SK-N-SH treated with all-trans-retinoic acid at 6 μM for 48 hours (cell line): ENCODE results near the gene MOGAT3.

Source experiments
- ATAC-seq: fragments of 200-7000 bp; cut with Tn5 transposase; 3 replicates; pipeline ENCODE4 v1.9.1; 2020; ENCODE audit warnings: mild to moderate bottlenecking, moderate library complexity
- ARNTL ChIP-seq: fragments of 450-650 bp; formaldehyde crosslinking; IDR thresholded peaks from 2 replicates; pipeline ENCODE4 v1.5.0; 2020; ENCODE audit warnings: low read depth, mild to moderate bottlenecking, moderate library complexity, borderline replicate concordance
- ESRRG ChIP-seq: fragments of 250-450 bp; sonication (Bioruptor Pico); IDR thresholded peaks from 2 replicates; pipeline ENCODE4 v1.6.1; 2021; ENCODE audit warnings: mild to moderate bottlenecking
- GLIS3 ChIP-seq: fragments of 250-450 bp; sonication (Bioruptor Pico); IDR thresholded peaks from 2 replicates; pipeline ENCODE4 v1.5.0; 2020; ENCODE audit warnings: mild to moderate bottlenecking, moderate library complexity
- ISL1 ChIP-seq: fragments of 250-450 bp; sonication (Bioruptor Pico); IDR thresholded peaks from 2 replicates; pipeline ENCODE4 v2.1.2; 2022; ENCODE audit warnings: mild to moderate bottlenecking, moderate library complexity
- OSR1 ChIP-seq: fragments of 250-450 bp; sonication (Bioruptor Pico); IDR thresholded peaks from 2 replicates; pipeline ENCODE4 v1.8.0; 2022; ENCODE audit warnings: moderate library complexity, mild to moderate bottlenecking, inconsistent platforms
- PPARA ChIP-seq: fragments of 250-450 bp; sonication (Bioruptor Pico); IDR thresholded peaks from 2 replicates; pipeline ENCODE4 v1.5.0; 2020; ENCODE audit warnings: mild to moderate bottlenecking, borderline replicate concordance
- RARB ChIP-seq: fragments of 250-450 bp; sonication (Bioruptor Pico); IDR thresholded peaks from 2 replicates; pipeline ENCODE4 v1.8.0; 2021; ENCODE audit warnings: mild to moderate bottlenecking, moderate library complexity
- TCF4 ChIP-seq: fragments of 250-450 bp; sonication (Bioruptor Pico); IDR thresholded peaks from 2 replicates; pipeline ENCODE4 v1.8.0; 2021; ENCODE audit warnings: mild to moderate bottlenecking, moderate library complexity, borderline replicate concordance
- TOX ChIP-seq: fragments of 250-450 bp; sonication (Bioruptor Pico); IDR thresholded peaks from 2 replicates; pipeline ENCODE4 v1.8.0; 2021; ENCODE audit warnings: mild to moderate bottlenecking, moderate library complexity, borderline replicate concordance
- TSHZ2 ChIP-seq: fragments of 250-450 bp; sonication (Bioruptor Pico); IDR thresholded peaks from 2 replicates; pipeline ENCODE4 v1.5.0; 2020; ENCODE audit warnings: mild to moderate bottlenecking, moderate library complexity
- ZC3H10 ChIP-seq: fragments of 250-450 bp; sonication (Bioruptor Pico); IDR thresholded peaks from 2 replicates; pipeline ENCODE4 v1.5.1; 2021; ENCODE audit warnings: mild to moderate bottlenecking, moderate library complexity
- ZFP3 ChIP-seq: fragments of 250-450 bp; sonication (Bioruptor Pico); IDR thresholded peaks from 2 replicates; pipeline ENCODE4 v1.5.0; 2020; ENCODE audit warnings: mild to moderate bottlenecking, moderate library complexity
- ZNF565 ChIP-seq: fragments of 450-650 bp; formaldehyde crosslinking; conservative IDR thresholded peaks from 2 replicates; pipeline ENCODE4 v1.5.0; 2020; ENCODE audit warnings: low read depth, mild to moderate bottlenecking, moderate library complexity
- ZNF70 ChIP-seq: fragments of 450-650 bp; formaldehyde crosslinking; IDR thresholded peaks from 2 replicates; pipeline ENCODE4 v1.5.0; 2020; ENCODE audit warnings: mild to moderate bottlenecking, moderate library complexity
- ZNF8 ChIP-seq: fragments of 450-650 bp; formaldehyde crosslinking; IDR thresholded peaks from 2 replicates; pipeline ENCODE4 v1.5.0; 2020; ENCODE audit warnings: mild to moderate bottlenecking, moderate library complexity
- TF ChIP-seq, protein P1 (sequence below): fragments of 250-450 bp; sonication (Bioruptor Pico); IDR thresholded peaks from 2 replicates; pipeline ENCODE4 v1.5.1; 2021; ENCODE audit warnings: mild to moderate bottlenecking, moderate library complexity
- TF ChIP-seq, protein P2 (sequence below): fragments of 250-450 bp; sonication (Bioruptor Pico); IDR thresholded peaks from 2 replicates; pipeline ENCODE4 v1.5.1; 2020; ENCODE audit warnings: low read depth, mild to moderate bottlenecking, moderate library complexity
- TF ChIP-seq, protein P3 (sequence below): fragments of 250-450 bp; sonication (Bioruptor Pico); IDR thresholded peaks from 2 replicates; pipeline ENCODE4 v1.8.0; 2020; ENCODE audit warnings: mild to moderate bottlenecking, moderate library complexity, borderline replicate concordance
- TF ChIP-seq, protein P4 (sequence below): fragments of 250-450 bp; sonication (Bioruptor Pico); IDR thresholded peaks from 2 replicates; pipeline ENCODE4 v1.8.0; 2021; ENCODE audit warnings: low read depth, mild to moderate bottlenecking, moderate library complexity, borderline replicate concordance

Gene MOGAT3

GRCh38 chr7:101170617-101171441 is 30.0 kb downstream of the MOGAT3 start:
- no peak for ATAC-seq

GRCh38 chr7:101169838-101170551 is 30.8 kb downstream of the MOGAT3 start:
- TF ChIP-seq ZNF8 (CRISPR knock-in tag) (no peak), ZNF565 (CRISPR knock-in tag) (no peak), RARB (CRISPR knock-in tag) (no peak), ESRRG (CRISPR knock-in tag) (no peak), TCF4 (no peak), PPARA (CRISPR knock-in tag) (no peak), ZFP3 (no peak), TSHZ2 (CRISPR knock-in tag) (no peak), TOX (CRISPR knock-in tag) (no peak), ISL1 (CRISPR knock-in tag) (no peak), GLIS3 (CRISPR knock-in tag) (no peak)
- TF ChIP-seq, protein P1, sequence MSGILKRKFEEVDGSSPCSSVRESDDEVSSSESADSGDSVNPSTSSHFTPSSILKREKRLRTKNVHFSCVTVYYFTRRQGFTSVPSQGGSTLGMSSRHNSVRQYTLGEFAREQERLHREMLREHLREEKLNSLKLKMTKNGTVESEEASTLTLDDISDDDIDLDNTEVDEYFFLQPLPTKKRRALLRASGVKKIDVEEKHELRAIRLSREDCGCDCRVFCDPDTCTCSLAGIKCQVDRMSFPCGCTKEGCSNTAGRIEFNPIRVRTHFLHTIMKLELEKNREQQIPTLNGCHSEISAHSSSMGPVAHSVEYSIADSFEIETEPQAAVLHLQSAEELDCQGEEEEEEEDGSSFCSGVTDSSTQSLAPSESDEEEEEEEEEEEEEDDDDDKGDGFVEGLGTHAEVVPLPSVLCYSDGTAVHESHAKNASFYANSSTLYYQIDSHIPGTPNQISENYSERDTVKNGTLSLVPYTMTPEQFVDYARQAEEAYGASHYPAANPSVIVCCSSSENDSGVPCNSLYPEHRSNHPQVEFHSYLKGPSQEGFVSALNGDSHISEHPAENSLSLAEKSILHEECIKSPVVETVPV (CRISPR knock-in tag) = no peak
- TF ChIP-seq, protein P2, sequence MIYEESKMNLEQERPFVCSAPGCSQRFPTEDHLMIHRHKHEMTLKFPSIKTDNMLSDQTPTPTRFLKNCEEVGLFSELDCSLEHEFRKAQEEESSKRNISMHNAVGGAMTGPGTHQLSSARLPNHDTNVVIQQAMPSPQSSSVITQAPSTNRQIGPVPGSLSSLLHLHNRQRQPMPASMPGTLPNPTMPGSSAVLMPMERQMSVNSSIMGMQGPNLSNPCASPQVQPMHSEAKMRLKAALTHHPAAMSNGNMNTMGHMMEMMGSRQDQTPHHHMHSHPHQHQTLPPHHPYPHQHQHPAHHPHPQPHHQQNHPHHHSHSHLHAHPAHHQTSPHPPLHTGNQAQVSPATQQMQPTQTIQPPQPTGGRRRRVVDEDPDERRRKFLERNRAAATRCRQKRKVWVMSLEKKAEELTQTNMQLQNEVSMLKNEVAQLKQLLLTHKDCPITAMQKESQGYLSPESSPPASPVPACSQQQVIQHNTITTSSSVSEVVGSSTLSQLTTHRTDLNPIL = no peak
- TF ChIP-seq, protein P3, sequence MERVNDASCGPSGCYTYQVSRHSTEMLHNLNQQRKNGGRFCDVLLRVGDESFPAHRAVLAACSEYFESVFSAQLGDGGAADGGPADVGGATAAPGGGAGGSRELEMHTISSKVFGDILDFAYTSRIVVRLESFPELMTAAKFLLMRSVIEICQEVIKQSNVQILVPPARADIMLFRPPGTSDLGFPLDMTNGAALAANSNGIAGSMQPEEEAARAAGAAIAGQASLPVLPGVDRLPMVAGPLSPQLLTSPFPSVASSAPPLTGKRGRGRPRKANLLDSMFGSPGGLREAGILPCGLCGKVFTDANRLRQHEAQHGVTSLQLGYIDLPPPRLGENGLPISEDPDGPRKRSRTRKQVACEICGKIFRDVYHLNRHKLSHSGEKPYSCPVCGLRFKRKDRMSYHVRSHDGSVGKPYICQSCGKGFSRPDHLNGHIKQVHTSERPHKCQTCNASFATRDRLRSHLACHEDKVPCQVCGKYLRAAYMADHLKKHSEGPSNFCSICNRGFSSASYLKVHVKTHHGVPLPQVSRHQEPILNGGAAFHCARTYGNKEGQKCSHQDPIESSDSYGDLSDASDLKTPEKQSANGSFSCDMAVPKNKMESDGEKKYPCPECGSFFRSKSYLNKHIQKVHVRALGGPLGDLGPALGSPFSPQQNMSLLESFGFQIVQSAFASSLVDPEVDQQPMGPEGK (CRISPR knock-in tag) = no peak
- peak; percentile 66 for ATAC-seq

More at GRCh38 chr7:101170617-101171441, 30.0 kb downstream of the MOGAT3 start:
- TF ChIP-seq ZNF565 (CRISPR knock-in tag) = no peak
- no peak for TF ChIP-seq TOX (CRISPR knock-in tag)
- TF ChIP-seq ARNTL (CRISPR knock-in tag) = no peak
- no peak for TF ChIP-seq OSR1
- no peak for TF ChIP-seq RARB (CRISPR knock-in tag)
- no peak for TF ChIP-seq PPARA (CRISPR knock-in tag)
- TF ChIP-seq TSHZ2 (CRISPR knock-in tag) = no peak
- TF ChIP-seq ISL1 (CRISPR knock-in tag) = no peak
- TF ChIP-seq ESRRG (CRISPR knock-in tag) = no peak
- no peak for TF ChIP-seq ZNF8 (CRISPR knock-in tag)
- TF ChIP-seq ZC3H10 (CRISPR knock-in tag) = no peak
- TF ChIP-seq, protein P2 = no peak
- TF ChIP-seq, protein P4, sequence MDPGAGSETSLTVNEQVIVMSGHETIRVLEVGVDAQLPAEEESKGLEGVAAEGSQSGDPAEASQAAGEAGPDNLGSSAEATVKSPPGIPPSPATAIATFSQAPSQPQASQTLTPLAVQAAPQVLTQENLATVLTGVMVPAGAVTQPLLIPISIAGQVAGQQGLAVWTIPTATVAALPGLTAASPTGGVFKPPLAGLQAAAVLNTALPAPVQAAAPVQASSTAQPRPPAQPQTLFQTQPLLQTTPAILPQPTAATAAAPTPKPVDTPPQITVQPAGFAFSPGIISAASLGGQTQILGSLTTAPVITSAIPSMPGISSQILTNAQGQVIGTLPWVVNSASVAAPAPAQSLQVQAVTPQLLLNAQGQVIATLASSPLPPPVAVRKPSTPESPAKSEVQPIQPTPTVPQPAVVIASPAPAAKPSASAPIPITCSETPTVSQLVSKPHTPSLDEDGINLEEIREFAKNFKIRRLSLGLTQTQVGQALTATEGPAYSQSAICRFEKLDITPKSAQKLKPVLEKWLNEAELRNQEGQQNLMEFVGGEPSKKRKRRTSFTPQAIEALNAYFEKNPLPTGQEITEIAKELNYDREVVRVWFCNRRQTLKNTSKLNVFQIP (CRISPR knock-in tag) = no peak
- TF ChIP-seq ZNF70 = no peak
- no peak for TF ChIP-seq ZFP3
